Nephron progenitor cell (in vitro differentiated cells): Measurements from ENCODE around the gene PTPRJ.
"Not testable (repeated sequence)": the region's sequence is repeated elsewhere in the genome, so short reads cannot be mapped to it uniquely, and the experiment has no call there.

Experiments used
- DNase-seq: peaks from one replicate; pipeline ENCODE4 v3.0.0; 2021
- H3K27ac Mint-ChIP-seq: 2 replicates; pipeline ENCODE4 v1.8.0; 2021; ENCODE audit warnings: mild to moderate bottlenecking, moderate library complexity, mixed read lengths
- H3K27me3 Mint-ChIP-seq: 2 replicates; pipeline ENCODE4 v1.8.0; 2021; ENCODE audit warnings: mild to moderate bottlenecking, low read depth, mixed read lengths; ENCODE audit not compliant: poor library complexity
- H3K36me3 Mint-ChIP-seq: 2 replicates; pipeline ENCODE4 v1.8.0; 2021; ENCODE audit warnings: low read depth, mixed read lengths
- H3K4me1 Mint-ChIP-seq: 2 replicates; pipeline ENCODE4 v1.8.0; 2021; ENCODE audit warnings: mixed read lengths
- H3K4me3 Mint-ChIP-seq: 2 replicates; pipeline ENCODE4 v1.8.0; 2021; ENCODE audit warnings: mild to moderate bottlenecking, moderate library complexity, mixed read lengths
- H3K9me3 Mint-ChIP-seq: 2 replicates; pipeline ENCODE4 v1.8.0; 2021; ENCODE audit warnings: mild to moderate bottlenecking, moderate library complexity, mixed read lengths
- CTCF ChIP-seq: fragments of 200-600 bp; sonication (generic); IDR thresholded peaks from 2 replicates; pipeline ENCODE4 v1.5.0; 2021; ENCODE audit warnings: antibody characterized with exemption

Gene PTPRJ

DNA sequence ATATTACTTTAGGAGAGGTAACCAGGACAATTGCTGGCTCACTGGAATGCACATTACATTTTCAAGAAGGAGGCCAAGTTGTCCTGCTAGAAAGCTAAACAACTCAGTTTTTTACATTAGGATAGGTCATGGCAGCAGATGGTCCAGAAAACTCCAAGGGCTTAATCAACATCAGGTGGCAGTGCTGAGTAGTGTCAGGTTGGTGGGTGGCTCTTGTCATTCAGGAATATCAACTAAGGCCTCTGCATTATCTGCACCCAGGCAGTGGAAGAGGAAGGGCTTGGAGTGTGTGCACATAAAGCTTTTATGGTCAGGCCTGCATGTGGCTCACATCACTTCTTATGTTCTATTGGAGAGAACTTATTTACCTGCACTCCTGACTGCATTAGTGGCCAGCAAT, 204.1 kb downstream of the PTPRJ start:
- Mint-ChIP-seq H3K27me3 (no peaks in the 10 kb centered on the region), H3K36me3 (no peaks in the 10 kb centered on the region), H3K27ac (no peak overlapping the region), H3K4me3 (no peak overlapping the region), H3K4me1 (no peaks in the 10 kb centered on the region), H3K9me3 (peaks cover 52% of the 10 kb centered on the region)
- no peak for DNase-seq
- TF ChIP-seq CTCF: no peak

- not testable (repeated sequence) for H3K27me3 Mint-ChIP-seq, H3K4me3 Mint-ChIP-seq, H3K4me1 Mint-ChIP-seq, H3K27ac Mint-ChIP-seq, DNase-seq, H3K36me3 Mint-ChIP-seq
- H3K9me3 Mint-ChIP-seq: peaks cover 57% of the 10 kb centered on the region
These were observed 210.7 kb downstream of the PTPRJ start for GRCh38 chr11:48190906-48191654.

DNA sequence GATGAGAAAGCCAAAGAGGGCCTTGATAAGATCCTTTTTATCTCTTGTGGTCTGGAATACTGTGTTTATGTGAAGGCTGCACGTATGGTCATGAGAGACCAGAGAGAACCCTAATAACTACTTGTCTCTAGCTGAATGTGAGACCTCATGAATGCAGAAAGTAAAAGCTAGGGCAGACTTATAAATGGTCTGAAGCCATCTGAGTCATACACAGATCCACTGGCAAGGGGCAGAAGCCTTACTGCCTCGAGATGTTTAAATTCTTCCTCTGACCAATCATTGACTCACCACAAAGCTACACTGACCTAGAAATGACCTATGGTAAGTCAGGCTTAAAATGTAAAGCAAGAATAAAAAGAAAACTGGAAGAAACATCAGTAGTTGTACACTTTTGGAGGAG, 213.5 kb downstream of the PTPRJ start:
- no peak overlapping the region for H3K4me3 Mint-ChIP-seq
- peaks cover 59% of the 10 kb centered on the region for H3K9me3 Mint-ChIP-seq
- H3K27me3 Mint-ChIP-seq: peaks cover 3% of the 10 kb centered on the region
- no peak overlapping the region for H3K27ac Mint-ChIP-seq
- no peaks in the 10 kb centered on the region for H3K4me1 Mint-ChIP-seq
- H3K36me3 Mint-ChIP-seq: no peaks in the 10 kb centered on the region
- no peak for TF ChIP-seq CTCF
- no peak for DNase-seq

DNA sequence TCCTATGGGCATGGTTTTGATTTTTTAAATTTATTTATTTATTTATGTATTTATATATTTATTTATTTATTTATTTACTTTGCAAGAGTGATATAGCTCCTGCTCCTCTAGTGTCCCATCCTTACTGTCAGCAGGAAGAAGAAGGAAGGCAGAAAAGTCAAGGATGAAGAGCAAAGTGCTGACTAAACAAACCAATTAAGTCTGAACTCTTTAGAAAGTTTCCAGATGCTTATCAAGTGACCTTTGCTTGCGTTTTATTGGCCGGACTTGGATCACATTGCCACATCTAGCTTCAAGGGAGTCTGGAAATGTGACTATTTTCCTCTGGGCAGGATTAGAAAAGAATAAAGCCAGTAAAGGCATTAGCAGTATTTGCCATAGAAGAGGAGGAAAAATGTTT, 227.5 kb downstream of the PTPRJ start:
- Mint-ChIP-seq H3K27me3 (no peaks in the 10 kb centered on the region), H3K4me3 (no peak overlapping the region), H3K36me3 (no peaks in the 10 kb centered on the region), H3K27ac (no peak overlapping the region), H3K9me3 (peaks cover 52% of the 10 kb centered on the region), H3K4me1 (no peaks in the 10 kb centered on the region)
- TF ChIP-seq CTCF: no peak
- DNase-seq: no peak

GRCh38 chr11:48210052-48210451, 229.7 kb downstream of the PTPRJ start:
- no peak for DNase-seq
- Mint-ChIP-seq H3K27me3 (no peaks in the 10 kb centered on the region), H3K4me1 (no peaks in the 10 kb centered on the region), H3K27ac (no peak overlapping the region), H3K36me3 (no peaks in the 10 kb centered on the region), H3K4me3 (no peak overlapping the region), H3K9me3 (peaks cover 48% of the 10 kb centered on the region)
- TF ChIP-seq CTCF: no peak

DNA sequence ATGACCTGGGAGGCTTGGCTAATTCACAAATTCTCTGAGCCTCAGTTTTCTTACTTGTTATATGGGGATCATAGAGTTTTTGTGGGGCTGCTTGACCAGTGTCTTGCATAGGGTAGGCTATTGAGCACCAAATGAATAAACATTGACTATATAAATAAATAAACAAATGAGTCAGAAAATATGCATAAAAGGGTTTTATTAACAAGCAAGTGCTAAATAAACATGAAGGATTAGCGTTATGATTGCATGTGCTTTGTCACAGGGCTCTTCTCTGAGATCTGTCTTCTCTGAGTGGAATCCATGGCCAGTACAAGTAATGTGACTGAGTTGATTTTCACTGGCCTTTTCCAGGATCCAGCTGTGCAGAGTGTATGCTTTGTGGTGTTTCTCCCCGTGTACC, 236.2 kb downstream of the PTPRJ start, which contains the start of gene OR4B1:
Gene OR4B1 (plus strand): TSS at position 301 of the 400 bp plus-strand sequence. CDS start 0 bp downstream, at position 301.
- Mint-ChIP-seq H3K27ac (no peak within 1 kb of the TSS), H3K27me3 (no peaks in the 10 kb centered on the region), H3K4me1 (no peaks in the 10 kb centered on the region), H3K9me3 (peaks cover 36% of the 10 kb centered on the region), H3K4me3 (no peak within 1 kb of the TSS), H3K36me3 (no peaks in the 10 kb centered on the region)
- no peak for DNase-seq
- TF ChIP-seq CTCF: no peak
